HFF-Myc (cell line): Measurements from ENCODE around the gene SMAD6.
"Not testable (repeated sequence)": the region's sequence is repeated elsewhere in the genome, so short reads cannot be mapped to it uniquely, and the experiment has no call there.

Source experiments
- DNase-seq: peaks from one replicate; pipeline ENCODE4 v3.0.0-alpha.2; 2011; ENCODE audit warnings: low read depth; ENCODE audit errors: extremely low read depth
- H3K4me3 ChIP-seq: replicated peaks from 2 replicates; pipeline ENCODE4 v1.5.1; 2011; ENCODE audit warnings: low read depth, mild to moderate bottlenecking, control low read depth, low read length
- CTCF ChIP-seq: IDR thresholded peaks from 2 replicates; pipeline ENCODE4 v1.5.1; 2012; ENCODE audit warnings: mild to moderate bottlenecking, low read depth, low read length, control low read depth; ENCODE audit errors: missing control alignments

SMAD6 gene

GRCh38 chr15:66825139-66825538 is 123.1 kb downstream of the SMAD6 start:
- DNase-seq = no peak
- TF ChIP-seq CTCF = no peak
- H3K4me3 ChIP-seq = no peak overlapping the region

- TF ChIP-seq CTCF = no peak
Measured at GRCh38 chr15:66825731-66826130, 123.7 kb downstream of the SMAD6 start.

GRCh38 chr15:66826507-66826906 is 124.5 kb downstream of the SMAD6 start:
- no peak for TF ChIP-seq CTCF
- DNase-seq = no peak
- H3K4me3 ChIP-seq = no peak overlapping the region

More at GRCh38 chr15:66825731-66826130, 123.7 kb downstream of the SMAD6 start:
- DNase-seq = no peak
- H3K4me3 ChIP-seq = no peak overlapping the region

DNA sequence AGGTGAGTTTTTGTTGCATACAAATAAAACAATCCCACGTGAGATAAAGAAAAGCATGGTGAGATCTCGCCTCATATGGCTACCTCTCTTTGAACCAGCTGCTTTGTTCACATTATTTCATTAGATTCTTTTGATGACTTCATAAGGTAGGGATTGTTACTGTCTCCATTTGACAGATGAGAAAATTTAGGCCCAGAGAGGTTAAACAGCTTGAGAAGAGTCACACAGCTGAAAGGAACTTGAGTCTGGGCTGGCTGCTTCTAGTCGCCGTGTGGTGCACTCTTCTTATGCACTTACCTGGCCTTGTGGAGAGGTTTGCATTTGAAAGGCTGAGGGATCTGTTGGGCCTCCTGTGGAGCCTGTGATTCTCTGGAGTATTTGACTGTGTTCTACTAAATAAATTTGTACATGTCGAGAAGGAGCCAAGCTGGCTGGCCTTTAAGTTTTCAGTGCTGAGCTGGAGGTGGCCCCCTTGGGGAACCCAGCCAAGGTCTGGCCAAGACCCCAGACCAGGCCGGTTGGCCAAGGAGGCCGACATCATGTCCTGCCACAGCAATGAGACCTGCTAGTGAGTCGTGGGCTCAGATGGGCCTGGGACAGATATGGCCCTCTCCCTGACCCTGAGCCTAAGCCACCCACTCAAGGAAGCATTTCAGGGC is 125.1 kb downstream of the SMAD6 start:
- no peak for TF ChIP-seq CTCF
- no peak overlapping the region for H3K4me3 ChIP-seq
- no peak for DNase-seq

- TF ChIP-seq CTCF = no peak
- H3K4me3 ChIP-seq = no peak overlapping the region
- DNase-seq = no peak
Measured at GRCh38 chr15:66827698-66828055, 125.6 kb downstream of the SMAD6 start.

- not testable (repeated sequence) for DNase-seq, H3K4me3 ChIP-seq
Measured at GRCh38 chr15:66828817-66829541, 126.9 kb downstream of the SMAD6 start.

- no peak for DNase-seq
- H3K4me3 ChIP-seq = no peak overlapping the region
Measured at GRCh38 chr15:66829551-66830121, 127.6 kb downstream of the SMAD6 start.

More at GRCh38 chr15:66829551-66830121, 127.6 kb downstream of the SMAD6 start:
- no peak for TF ChIP-seq CTCF
